Measurements from ENCODE around the gene ZBED2. TPM values are rescaled to one million over a fixed set of nuclear protein-coding genes. Genes with fewer than 3 reads are reported as not detected.

The ZBED2 gene
- total RNA-seq, 2 experiments from 2014 or later, result 394 to 397 TPM

DNA sequence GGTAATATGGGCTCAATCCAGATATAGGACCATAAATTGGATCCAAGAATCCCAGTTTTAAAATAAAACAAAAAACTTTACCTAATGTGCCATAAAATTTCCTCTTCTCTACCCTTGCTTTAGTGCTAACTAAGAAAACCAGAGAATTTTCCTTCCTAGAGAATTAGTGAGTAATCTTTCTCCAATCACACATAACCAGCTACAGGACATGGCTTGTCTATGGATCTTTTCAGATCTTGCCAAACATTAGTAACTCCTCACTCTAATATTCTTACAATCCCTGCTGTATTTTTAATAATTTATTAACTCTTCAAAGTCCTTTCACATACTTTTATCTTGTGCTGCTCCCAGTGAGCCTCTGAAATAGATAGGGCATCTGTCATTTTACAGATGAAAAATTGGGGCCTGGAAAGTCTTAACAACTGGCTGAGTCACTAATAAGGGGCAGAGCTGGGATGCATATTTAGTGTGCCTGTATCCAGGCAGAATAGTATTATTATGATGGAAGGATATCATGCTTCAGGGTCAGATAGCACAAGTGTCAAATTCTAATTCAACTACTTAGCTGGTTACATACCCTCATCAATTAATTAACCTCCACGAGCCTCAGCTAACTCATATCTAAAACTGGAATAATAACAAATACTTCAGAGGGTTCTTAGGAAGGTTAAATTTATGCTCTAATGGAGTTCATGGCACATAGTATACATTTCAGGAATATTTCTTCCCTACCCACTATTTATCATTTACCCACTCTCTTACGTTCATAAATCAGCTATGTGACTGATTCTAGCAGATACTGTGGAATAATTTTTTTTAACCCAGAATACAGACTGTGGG, 5.6 kb downstream of the ZBED2 start:
- Mint-ChIP-seq H3K27ac (peak overlapping the region; percentile 98), H3K4me1 (ENCODE audit: low read depth) (peaks cover 58% of the 10 kb centered on the region), H3K9me3 (peaks cover 7% of the 10 kb centered on the region), H3K36me3 (ENCODE audit: low read depth) (peaks cover 83% of the 10 kb centered on the region), H3K4me3 (peak overlapping the region; percentile 94), H3K27me3 (ENCODE audit: low read depth) (no peaks in the 10 kb centered on the region)
- intact Hi-C loops (cut with micrococcal nuclease), result no loop called here
- no peak for DNase-seq
- CTCF ChIA-PET, result interaction anchor here (1.0 to 11.4 kb wide), 7 partner anchors 11 to 78 kb away, joined by 3 to 88 read pairs (median 6); partner anchors contain the start of gene CD96

DNA sequence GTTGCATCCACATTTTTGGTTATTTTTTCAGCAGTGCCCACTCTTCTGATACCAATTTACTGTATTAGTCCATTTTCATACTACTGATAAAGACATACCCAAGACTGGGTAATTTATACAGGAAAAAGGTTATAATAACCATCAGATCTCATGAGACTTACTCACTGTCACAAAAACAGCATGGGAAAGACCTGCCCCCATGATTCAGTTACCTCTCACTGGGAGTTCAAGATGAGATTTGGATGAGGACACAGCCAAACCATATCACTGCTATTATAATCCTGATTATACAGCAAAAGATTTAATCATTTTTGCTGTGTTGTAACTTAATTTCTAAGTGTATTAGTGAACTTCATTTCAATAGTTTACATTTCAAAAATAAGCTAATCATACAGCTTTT, 6.6 kb downstream of the ZBED2 start:
- H3K4me3 Mint-ChIP-seq, result no peak overlapping the region
- CTCF ChIA-PET, result interaction anchor here (1.9 to 11.4 kb wide), 4 partner anchors 10 to 34 kb away, joined by 6 to 88 read pairs (median 8); no protein-coding TSS in a partner anchor
- no peak for DNase-seq
- peaks cover 12% of the 10 kb centered on the region for H3K9me3 Mint-ChIP-seq
- H3K36me3 Mint-ChIP-seq (ENCODE audit: low read depth), result peaks cover 80% of the 10 kb centered on the region
- H3K27me3 Mint-ChIP-seq (ENCODE audit: low read depth), result no peaks in the 10 kb centered on the region
- intact Hi-C loops (cut with micrococcal nuclease), result no loop called here
- peaks cover 66% of the 10 kb centered on the region for H3K4me1 Mint-ChIP-seq (ENCODE audit: low read depth)
- peak overlapping the region; percentile 81 for H3K27ac Mint-ChIP-seq

- intact Hi-C loops (cut with micrococcal nuclease), result no loop called here
- Mint-ChIP-seq H3K4me3 (no peak overlapping the region), H3K27ac (no peak overlapping the region), H3K4me1 (ENCODE audit: low read depth) (peaks cover 85% of the 10 kb centered on the region), H3K36me3 (ENCODE audit: low read depth) (peaks cover 75% of the 10 kb centered on the region), H3K9me3 (peaks cover 14% of the 10 kb centered on the region), H3K27me3 (ENCODE audit: low read depth) (no peaks in the 10 kb centered on the region)
- CTCF ChIA-PET, result interaction anchor here (0.6 to 2.2 kb wide), 2 partner anchors 19 to 32 kb away, joined by 3 to 10 read pairs; no protein-coding TSS in a partner anchor
- no peak for DNase-seq
These were observed 9.9 kb downstream of the ZBED2 start for GRCh38 chr3:111585217-111585616.

DNA sequence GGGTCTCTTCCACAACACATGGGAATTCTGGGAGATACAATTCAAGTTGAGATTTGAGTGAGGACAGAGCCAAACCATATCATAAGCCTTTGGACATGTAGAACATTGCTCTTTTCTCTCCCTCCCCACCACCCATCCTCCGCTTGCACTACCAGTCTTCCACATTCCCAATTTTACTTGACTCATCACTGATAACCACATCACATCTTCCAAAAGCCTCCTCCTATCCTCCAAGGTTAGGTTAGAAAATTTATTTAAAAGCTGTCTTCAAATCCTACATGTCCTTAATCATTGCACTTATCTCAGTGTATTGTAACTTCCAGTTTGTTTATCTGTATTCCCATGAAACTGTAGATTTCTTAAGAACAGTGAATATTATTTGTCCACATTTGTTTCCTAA, 10.4 kb downstream of the ZBED2 start:
- no peak for DNase-seq
- intact Hi-C loops (cut with micrococcal nuclease), result no loop called here
- CTCF ChIA-PET, result interaction anchor here (2.2 kb wide), 1 partner anchor 32 kb away, joined by 10 read pairs; no protein-coding TSS in a partner anchor
- Mint-ChIP-seq H3K4me3 (no peak overlapping the region), H3K27me3 (ENCODE audit: low read depth) (no peaks in the 10 kb centered on the region), H3K36me3 (ENCODE audit: low read depth) (peaks cover 74% of the 10 kb centered on the region), H3K27ac (no peak overlapping the region), H3K4me1 (ENCODE audit: low read depth) (peaks cover 85% of the 10 kb centered on the region), H3K9me3 (peaks cover 14% of the 10 kb centered on the region)

DNA sequence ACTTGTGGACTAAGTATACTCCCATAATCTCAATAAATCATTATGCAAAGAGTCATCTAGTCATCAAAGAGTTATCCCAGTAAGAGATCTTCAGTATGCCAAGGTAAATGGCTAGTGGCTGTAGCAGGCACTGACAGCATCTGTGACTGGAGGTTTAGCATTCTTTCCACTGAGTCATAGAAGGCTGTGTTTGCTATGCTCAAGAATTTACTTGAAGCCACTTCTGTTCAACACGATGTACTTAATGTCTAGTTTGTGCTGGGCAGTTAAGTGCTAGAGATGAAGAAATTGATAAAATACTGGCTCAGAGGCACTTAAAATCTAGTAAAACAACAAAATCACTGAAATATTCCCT, 13.0 kb downstream of the ZBED2 start:
- peaks cover 14% of the 10 kb centered on the region for H3K9me3 Mint-ChIP-seq
- no peak overlapping the region for H3K4me3 Mint-ChIP-seq
- CTCF ChIA-PET, result interaction anchor here (2.8 kb wide), 1 partner anchor 35 kb away, joined by 8 read pairs; no protein-coding TSS in a partner anchor
- DNase-seq, result peak; percentile 48
- peaks cover 68% of the 10 kb centered on the region for H3K36me3 Mint-ChIP-seq (ENCODE audit: low read depth)
- H3K4me1 Mint-ChIP-seq (ENCODE audit: low read depth), result peaks cover 88% of the 10 kb centered on the region
- intact Hi-C loops (cut with micrococcal nuclease), result loop anchor here (1.0 kb wide), 1 partner anchor 12 kb away; no protein-coding TSS in a partner anchor
- peak overlapping the region; percentile 85 for H3K27ac Mint-ChIP-seq
- H3K27me3 Mint-ChIP-seq (ENCODE audit: low read depth), result no peaks in the 10 kb centered on the region

DNA sequence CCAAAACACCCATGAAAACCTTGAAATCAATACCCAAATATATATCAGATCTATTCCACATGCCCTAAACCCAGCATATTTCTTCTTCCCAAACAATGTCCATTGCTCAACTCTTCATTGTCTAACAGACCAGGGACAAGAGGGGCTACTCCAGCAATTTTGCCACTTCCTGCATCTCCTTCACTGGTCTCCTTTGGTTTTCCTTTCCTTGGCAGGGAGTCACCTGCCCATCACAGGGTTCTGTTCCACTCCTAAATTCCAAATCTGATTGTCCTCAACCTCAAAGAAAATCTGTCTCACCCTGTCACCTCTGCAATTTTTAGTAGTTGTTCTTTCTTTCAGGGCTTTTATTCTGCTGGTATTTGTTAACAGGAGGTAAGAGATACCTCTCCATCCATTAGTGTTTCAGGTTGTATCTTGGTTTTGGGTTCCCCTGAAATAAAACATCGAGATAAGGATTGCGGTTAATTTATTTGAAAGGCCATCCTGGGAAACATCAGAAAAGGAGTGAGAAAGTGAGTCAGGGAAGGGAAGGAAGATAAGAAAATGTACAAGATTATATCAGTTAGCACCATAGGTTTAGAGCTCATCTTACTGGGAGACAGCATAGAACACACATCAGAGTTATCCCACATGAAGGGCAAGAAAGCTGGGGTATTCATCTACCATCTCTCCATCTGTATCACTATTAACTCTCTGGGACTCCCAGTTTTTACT, 13.6 kb downstream of the ZBED2 start:
- Mint-ChIP-seq H3K36me3 (ENCODE audit: low read depth) (peaks cover 65% of the 10 kb centered on the region), H3K27me3 (ENCODE audit: low read depth) (no peaks in the 10 kb centered on the region), H3K27ac (peak overlapping the region; percentile 85), H3K4me1 (ENCODE audit: low read depth) (peaks cover 88% of the 10 kb centered on the region), H3K9me3 (peaks cover 11% of the 10 kb centered on the region), H3K4me3 (no peak overlapping the region)
- intact Hi-C loops (cut with micrococcal nuclease), result loop anchor here (1.0 kb wide), 1 partner anchor 13 kb away; no protein-coding TSS in a partner anchor
- CTCF ChIA-PET, result interaction anchor here (2.8 kb wide), 1 partner anchor 35 kb away, joined by 8 read pairs; no protein-coding TSS in a partner anchor
- no peak for DNase-seq

- Mint-ChIP-seq H3K4me3 (no peak overlapping the region), H3K36me3 (ENCODE audit: low read depth) (peaks cover 63% of the 10 kb centered on the region), H3K27ac (peak overlapping the region; percentile 90), H3K27me3 (ENCODE audit: low read depth) (no peaks in the 10 kb centered on the region), H3K9me3 (peaks cover 7% of the 10 kb centered on the region), H3K4me1 (ENCODE audit: low read depth) (peaks cover 80% of the 10 kb centered on the region)
- intact Hi-C loops (cut with micrococcal nuclease), result loop anchor here (2.0 to 5.0 kb wide), 2 partner anchors 111 to 283 kb away; no protein-coding TSS in a partner anchor
- no peak for DNase-seq
- CTCF ChIA-PET, result interaction anchor here (1.6 to 6.3 kb wide), 4 partner anchors 27 to 90 kb away, joined by 5 to 97 read pairs (median 26); no protein-coding TSS in a partner anchor
These were observed 15.7 kb downstream of the ZBED2 start for GRCh38 chr3:111579495-111579894.

DNA sequence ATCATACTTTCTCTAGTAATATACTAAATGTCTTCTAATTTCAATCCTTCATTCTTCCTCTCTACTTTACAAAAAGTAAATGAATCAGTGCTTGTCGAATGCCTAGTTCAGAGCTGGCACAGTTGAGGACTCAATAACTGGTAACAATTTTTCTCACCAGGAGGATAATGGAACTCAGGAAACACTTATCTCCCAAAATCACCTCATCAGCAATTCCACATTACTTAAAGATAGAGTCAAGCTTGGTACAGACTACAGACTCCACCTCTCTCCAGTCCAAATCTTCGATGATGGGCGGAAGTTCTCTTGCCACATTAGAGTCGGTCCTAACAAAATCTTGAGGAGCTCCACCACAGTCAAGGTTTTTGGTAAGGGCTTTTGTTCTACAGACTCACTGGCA, 16.3 kb downstream of the ZBED2 start:
- intact Hi-C loops (cut with micrococcal nuclease), result loop anchor here (1.0 to 5.0 kb wide), 7 partner anchors 16 to 283 kb away; partner anchors contain the start of genes CD96 and ZBED2
- Mint-ChIP-seq H3K4me3 (no peak overlapping the region), H3K4me1 (ENCODE audit: low read depth) (peaks cover 75% of the 10 kb centered on the region), H3K9me3 (peaks cover 3% of the 10 kb centered on the region), H3K36me3 (ENCODE audit: low read depth) (peaks cover 58% of the 10 kb centered on the region), H3K27me3 (ENCODE audit: low read depth) (no peaks in the 10 kb centered on the region), H3K27ac (peak overlapping the region; percentile 90)
- DNase-seq, result no peak
- CTCF ChIA-PET, result interaction anchor here (0.6 to 6.3 kb wide), 23 partner anchors 10 to 434 kb away, joined by 3 to 97 read pairs (median 6); partner anchors contain the start of gene ZBED2

GRCh38 chr3:111577798-111578685, 17.1 kb downstream of the ZBED2 start:
- peak; percentile 38 for DNase-seq
- H3K9me3 Mint-ChIP-seq, result peaks cover 2% of the 10 kb centered on the region
- no peaks in the 10 kb centered on the region for H3K27me3 Mint-ChIP-seq (ENCODE audit: low read depth)
- CTCF ChIA-PET, result interaction anchor here (0.6 to 6.3 kb wide), 28 partner anchors 9 to 434 kb away, joined by 3 to 97 read pairs (median 6); partner anchors contain the start of gene ZBED2
- H3K36me3 Mint-ChIP-seq (ENCODE audit: low read depth), result peaks cover 57% of the 10 kb centered on the region
- H3K27ac Mint-ChIP-seq, result peak overlapping the region; percentile 90
- peaks cover 75% of the 10 kb centered on the region for H3K4me1 Mint-ChIP-seq (ENCODE audit: low read depth)
- peak overlapping the region; percentile 18 for H3K4me3 Mint-ChIP-seq
- intact Hi-C loops (cut with micrococcal nuclease), result loop anchor here (1.0 to 5.0 kb wide), 9 partner anchors 17 to 389 kb away; partner anchors contain the start of genes CD96 and ZBED2

- Mint-ChIP-seq H3K36me3 (ENCODE audit: low read depth) (peaks cover 52% of the 10 kb centered on the region), H3K27ac (peak overlapping the region; percentile 64), H3K27me3 (ENCODE audit: low read depth) (no peaks in the 10 kb centered on the region), H3K4me1 (ENCODE audit: low read depth) (peaks cover 74% of the 10 kb centered on the region), H3K9me3 (no peaks in the 10 kb centered on the region), H3K4me3 (no peak overlapping the region)
- CTCF ChIA-PET, result interaction anchor here (0.6 to 6.3 kb wide), 10 partner anchors 10 to 139 kb away, joined by 3 to 97 read pairs (median 14); partner anchors contain the start of gene ZBED2
- intact Hi-C loops (cut with micrococcal nuclease), result loop anchor here (1.0 to 5.0 kb wide), 3 partner anchors 140 to 390 kb away; no protein-coding TSS in a partner anchor
- no peak for DNase-seq
These were observed 18.0 kb downstream of the ZBED2 start for GRCh38 chr3:111577113-111577512.

DNA sequence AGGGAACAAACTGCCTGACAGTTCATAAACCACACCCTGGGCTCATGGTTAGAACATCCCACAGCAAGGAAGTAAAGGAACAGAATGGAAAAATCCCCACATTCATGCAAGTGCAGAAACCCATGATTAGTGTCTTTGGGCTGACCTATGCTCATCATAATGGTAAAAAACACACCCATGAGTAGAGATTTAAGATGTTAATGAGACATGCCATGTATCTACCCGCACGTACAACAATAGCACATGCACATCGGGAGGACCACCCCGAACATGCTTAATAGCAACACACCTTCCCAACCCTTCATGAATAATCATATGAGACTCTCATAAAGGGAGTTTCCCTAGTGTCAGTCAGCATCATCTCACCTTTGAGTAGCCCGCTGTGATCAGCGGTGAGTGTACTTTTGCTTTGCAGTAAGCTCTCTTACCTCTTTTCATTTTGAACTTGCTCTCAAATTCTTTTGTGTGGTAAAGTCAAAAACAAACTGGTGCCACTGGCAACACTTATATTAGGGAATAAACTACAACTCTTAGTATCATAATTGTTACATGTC, 23.2 kb downstream of the ZBED2 start:
- peak overlapping the region; percentile 76 for H3K27ac Mint-ChIP-seq
- H3K36me3 Mint-ChIP-seq (ENCODE audit: low read depth), result peaks cover 34% of the 10 kb centered on the region
- peak; percentile 78 for DNase-seq
- H3K9me3 Mint-ChIP-seq, result no peaks in the 10 kb centered on the region
- no peaks in the 10 kb centered on the region for H3K27me3 Mint-ChIP-seq (ENCODE audit: low read depth)
- peaks cover 67% of the 10 kb centered on the region for H3K4me1 Mint-ChIP-seq (ENCODE audit: low read depth)
- CTCF ChIA-PET, result interaction anchor here (1.1 to 1.9 kb wide), 2 partner anchors 44 to 441 kb away, joined by 4 to 9 read pairs; no protein-coding TSS in a partner anchor
- intact Hi-C loops (cut with micrococcal nuclease), result loop anchor here (1.0 to 5.0 kb wide), 3 partner anchors 24 to 405 kb away; partner anchors contain the start of genes ABHD10 and CD96
- no peak overlapping the region for H3K4me3 Mint-ChIP-seq

Data from activated naive CD4-positive, alpha-beta T cell treated with anti-CD3 and anti-CD28 coated beads for 36 hours (primary cell).